Germinal center (tissue), 1 donor: ENCODE results near the gene EP400.

ENCODE experiments used
- DNase-seq: peaks from one replicate; pipeline ENCODE4 v3.0.0; 2012; ENCODE audit warnings: mixed read lengths, low spot score

Gene EP400

GRCh38 chr12:131911851-131912477 lies 37.8 kb upstream of the EP400 start:
- no peak for DNase-seq

- no peak for DNase-seq
These were observed 37.0 kb upstream of the EP400 start for GRCh38 chr12:131912518-131913274.

- no peak for DNase-seq
These were observed 36.1 kb upstream of the EP400 start for GRCh38 chr12:131913666-131914065.

- DNase-seq = no peak
These were observed 35.5 kb upstream of the EP400 start for GRCh38 chr12:131914179-131914702.

- no peak for DNase-seq
These were observed 34.6 kb upstream of the EP400 start for GRCh38 chr12:131915000-131915689.

- no peak for DNase-seq
These were observed 33.9 kb upstream of the EP400 start for GRCh38 chr12:131915823-131916222.

- DNase-seq = no peak
These were observed 33.2 kb upstream of the EP400 start for GRCh38 chr12:131916306-131917138.

GRCh38 chr12:131917139-131917710 lies 32.5 kb upstream of the EP400 start:
- DNase-seq = no peak

GRCh38 chr12:131917711-131918306 lies 31.9 kb upstream of the EP400 start:
- no peak for DNase-seq

GRCh38 chr12:131918311-131919050 lies 31.3 kb upstream of the EP400 start:
- no peak for DNase-seq

GRCh38 chr12:131919051-131919347 lies 30.7 kb upstream of the EP400 start:
- DNase-seq = no peak

- no peak for DNase-seq
These were observed 30.2 kb upstream of the EP400 start for GRCh38 chr12:131919366-131920156.

- DNase-seq = no peak
These were observed 29.6 kb upstream of the EP400 start for GRCh38 chr12:131920157-131920508.

GRCh38 chr12:131920902-131921840 lies 28.6 kb upstream of the EP400 start:
- no peak for DNase-seq

- DNase-seq = no peak
These were observed 27.6 kb upstream of the EP400 start for GRCh38 chr12:131921866-131922769.

GRCh38 chr12:131922772-131923171 lies 27.0 kb upstream of the EP400 start:
- no peak for DNase-seq

- peak; percentile 75 for DNase-seq
These were observed 26.5 kb upstream of the EP400 start for GRCh38 chr12:131923260-131923659.
